ENCODE results near the gene CNMD.
A peak's percentile ranks its signal among the peaks of the same experiment; 100 is the strongest.
"Not testable (repeated sequence)": the region's sequence is repeated elsewhere in the genome, so short reads cannot be mapped to it uniquely, and the experiment has no call there.

Gene CNMD

DNA sequence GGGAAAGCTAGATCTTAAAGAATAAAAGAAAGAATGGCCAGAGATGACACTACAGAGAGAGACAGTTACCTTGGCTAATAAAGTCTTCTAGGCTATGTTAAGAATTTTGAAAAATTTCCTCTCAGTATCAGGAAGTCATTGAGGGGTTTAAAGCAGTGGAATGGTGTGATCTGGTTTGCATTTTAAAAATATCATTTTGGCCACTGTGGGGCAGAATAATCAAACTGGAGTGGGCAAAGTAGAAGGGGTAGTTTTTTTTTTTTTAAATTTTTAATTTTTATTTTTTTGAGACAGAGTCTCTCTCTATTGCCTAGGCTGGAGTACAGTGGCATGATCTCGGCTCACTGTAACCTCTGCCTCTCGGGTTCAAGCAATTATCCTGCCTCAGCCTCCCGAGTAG, 4.4 kb upstream of the CNMD start:
- no peak for DNase-seq

- no peak for DNase-seq
Observed at GRCh38 chr13:52743569-52743968, 3.9 kb upstream of the CNMD start.

DNA sequence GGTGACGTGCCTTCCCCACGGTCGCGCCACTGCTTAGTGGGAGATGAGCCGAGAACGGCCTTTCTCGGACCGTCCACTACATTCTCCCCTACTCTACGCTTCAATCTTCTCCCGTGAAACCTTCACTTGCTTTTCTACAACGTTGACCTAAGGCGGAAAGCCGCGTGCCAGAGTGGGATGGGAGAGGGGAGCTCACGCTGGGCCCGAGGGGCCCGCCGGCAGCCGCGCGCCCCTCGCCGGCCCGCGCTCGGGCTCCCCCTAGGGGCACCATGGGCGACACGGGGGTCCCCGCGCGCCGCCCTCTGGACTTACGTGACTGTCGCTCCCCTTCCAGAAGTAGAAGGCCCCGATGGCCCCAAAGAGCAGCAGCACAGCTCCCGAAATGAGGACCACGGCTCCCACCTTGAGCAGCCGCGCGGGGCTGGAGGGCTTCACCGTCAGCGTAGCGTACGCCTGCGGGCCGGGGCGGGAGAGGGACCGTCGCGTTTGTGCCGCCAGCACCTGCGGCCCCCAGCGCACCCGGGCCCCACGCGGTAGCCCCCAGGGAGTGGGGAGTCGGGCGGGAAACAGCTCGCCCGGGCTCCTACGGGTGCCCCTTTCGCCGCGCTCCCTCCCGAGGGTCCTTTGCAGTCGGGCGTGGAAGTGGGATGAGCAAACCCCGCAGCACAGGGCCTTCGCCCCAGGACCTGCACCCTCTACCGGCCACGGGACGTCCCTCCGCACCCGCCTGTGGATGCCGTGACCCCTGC, 727 bp downstream of the CNMD start:
- peak in 2 of 4 experiments; percentile 1 to 2 for DNase-seq

- no peak for DNase-seq
Observed at GRCh38 chr13:52737965-52738364, 1.7 kb downstream of the CNMD start.

- no peak for DNase-seq
Observed at GRCh38 chr13:52737451-52737850, 2.2 kb downstream of the CNMD start.

GRCh38 chr13:52736891-52737290, 2.7 kb downstream of the CNMD start:
- no peak for DNase-seq

DNA sequence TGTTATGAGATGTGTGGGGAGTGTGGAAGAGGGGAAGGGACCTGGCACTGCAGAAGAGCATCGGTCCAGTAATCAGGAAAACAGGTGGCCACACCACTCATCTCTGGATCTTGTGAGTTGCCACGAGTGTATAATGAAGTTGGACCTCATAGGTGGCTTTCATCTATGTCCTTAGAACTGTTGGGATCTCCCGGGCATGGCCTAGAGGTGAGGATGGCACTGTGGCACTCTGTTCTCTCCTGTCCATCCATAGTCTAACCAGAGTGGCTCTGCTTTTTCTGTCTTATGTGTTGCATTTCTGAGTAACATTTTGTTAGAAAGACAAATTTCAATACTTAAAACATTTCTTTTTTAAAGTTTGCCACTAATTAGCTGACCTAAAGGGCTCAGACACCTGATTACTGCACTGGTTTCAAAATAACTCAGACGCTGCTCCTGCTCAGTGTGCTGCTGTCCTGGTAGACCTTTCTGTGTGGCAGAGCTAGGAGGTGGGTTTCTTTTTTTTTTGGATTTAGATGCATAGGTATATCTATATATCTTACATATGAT, 5.5 kb downstream of the CNMD start:
- no peak for DNase-seq

DNA sequence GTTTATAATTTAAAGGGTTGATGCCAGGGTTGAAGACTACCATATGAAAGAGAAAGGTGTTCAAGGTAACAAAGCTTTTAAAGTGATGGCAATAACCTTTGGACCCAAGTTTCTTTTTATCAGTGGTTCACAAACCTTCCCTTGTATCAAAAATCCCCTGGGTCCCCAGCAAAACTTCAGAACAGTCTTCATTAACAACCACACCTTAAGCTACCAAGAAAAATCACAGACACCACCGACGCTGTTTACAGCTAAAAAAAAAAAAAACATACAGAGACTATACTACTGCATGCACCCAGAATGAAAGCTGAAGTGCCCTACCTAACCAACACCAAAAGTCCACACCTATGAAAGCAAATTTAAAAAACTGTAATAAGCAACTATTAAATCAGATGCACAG, 13.4 kb downstream of the CNMD start:
- DNase-seq, result no peak

GRCh38 chr13:52725302-52725701, 14.3 kb downstream of the CNMD start:
- no peak for DNase-seq

DNA sequence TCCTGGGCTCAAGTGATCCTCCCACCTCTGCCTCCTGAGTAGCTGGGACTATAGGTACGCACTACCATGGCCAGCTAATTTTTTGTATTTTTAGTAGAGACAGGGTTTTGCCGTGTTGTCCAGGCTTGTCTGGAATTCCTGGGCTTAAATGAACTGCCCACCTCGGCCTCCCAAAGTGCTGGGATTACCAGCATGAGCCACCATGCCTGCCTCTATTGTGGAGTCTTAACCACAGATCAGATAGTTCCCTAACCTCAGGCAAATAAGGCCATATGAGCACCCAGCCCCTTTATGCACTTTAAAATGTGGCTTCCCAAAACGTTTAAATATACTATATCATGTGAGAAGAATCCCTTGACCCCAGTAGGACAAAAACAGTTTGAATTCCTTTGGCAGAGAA, 16.4 kb downstream of the CNMD start:
- no peak for DNase-seq

DNA sequence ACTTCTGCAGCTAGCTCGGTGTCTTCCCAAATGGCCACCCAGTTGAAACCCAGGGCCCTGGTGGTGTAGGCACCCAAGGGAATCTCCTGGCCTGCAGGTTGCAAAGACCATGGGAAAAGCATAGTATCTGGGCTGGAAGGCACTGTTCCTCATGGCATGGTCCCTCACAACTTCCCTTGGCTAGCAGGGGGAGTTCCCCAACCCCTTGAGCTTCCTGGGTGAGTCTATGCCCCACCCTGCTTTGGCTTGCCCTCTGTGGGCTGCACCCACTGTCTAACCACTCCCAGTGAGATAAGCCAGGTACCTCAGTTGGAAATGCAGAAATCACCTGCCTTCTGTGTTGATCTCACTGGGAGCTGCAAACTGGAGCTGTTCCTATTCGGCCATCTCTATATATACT, 18.3 kb downstream of the CNMD start:
- DNase-seq, result not testable (repeated sequence)

- not testable (repeated sequence) for DNase-seq
Observed at GRCh38 chr13:52720904-52721303, 18.7 kb downstream of the CNMD start.

DNA sequence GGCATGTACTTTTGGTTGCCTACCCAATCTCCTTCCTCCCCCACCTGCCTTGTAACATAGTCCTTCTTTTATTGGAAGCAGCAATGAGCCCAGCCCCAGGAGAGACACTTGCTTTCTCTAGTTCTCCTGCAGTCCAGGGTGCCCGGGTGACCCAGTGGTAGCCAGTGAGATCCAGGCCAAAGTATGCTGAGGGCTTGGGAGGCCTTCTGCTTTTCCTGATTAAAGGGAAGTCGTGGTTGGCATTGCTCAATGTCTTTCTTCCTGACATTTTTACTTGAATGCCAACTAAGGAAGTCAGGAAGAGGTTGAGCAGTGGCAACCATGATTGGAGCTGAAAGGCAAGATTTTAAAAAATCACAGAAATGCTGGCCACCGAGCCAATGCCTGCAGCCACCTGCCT, 25.7 kb downstream of the CNMD start:
- DNase-seq, result no peak

- no peak for DNase-seq
Observed at GRCh38 chr13:52712385-52712784, 27.2 kb downstream of the CNMD start.

DNA sequence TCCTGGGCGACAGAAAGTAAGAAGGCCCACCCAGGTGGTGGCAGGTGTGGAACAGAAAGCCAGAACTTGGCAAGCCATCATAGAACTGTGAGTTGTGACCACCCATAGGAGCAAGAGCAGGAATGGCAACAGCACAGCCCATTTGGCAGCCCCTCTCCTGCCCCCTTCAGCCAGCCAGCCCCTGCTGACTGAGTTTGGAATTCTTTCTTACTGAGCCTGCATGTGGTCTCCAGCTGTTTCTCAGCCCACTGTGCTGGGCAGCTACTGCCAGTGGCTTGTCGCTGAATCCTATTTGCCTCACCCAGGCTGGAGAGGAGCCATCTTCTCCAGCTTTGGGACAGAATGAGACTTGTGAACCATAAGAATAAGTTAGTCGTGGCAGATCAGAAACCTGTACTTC, 28.3 kb downstream of the CNMD start:
- no peak for DNase-seq

DNA sequence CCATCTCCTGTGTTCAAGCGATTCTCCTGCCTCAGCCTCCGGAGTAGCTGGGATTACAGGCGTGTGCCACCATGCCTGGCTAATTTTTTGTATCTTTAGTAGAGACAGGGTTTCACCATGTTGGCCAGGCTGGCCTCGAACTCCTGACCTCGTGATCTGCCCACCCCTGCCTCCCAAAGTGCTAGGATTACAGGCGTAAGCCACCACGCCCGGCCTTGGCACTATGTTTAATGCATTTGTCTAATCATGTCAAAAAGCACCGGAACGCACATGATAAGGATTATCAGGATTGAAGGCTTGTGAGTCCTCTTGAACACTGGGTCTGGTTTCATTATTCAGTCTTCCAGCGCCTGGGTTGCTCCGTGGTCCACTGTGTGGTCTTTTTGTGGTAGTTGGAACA, 31.4 kb downstream of the CNMD start:
- DNase-seq, result not testable (repeated sequence)

GRCh38 chr13:52707375-52707774, 32.2 kb downstream of the CNMD start:
- no peak for DNase-seq

DNA sequence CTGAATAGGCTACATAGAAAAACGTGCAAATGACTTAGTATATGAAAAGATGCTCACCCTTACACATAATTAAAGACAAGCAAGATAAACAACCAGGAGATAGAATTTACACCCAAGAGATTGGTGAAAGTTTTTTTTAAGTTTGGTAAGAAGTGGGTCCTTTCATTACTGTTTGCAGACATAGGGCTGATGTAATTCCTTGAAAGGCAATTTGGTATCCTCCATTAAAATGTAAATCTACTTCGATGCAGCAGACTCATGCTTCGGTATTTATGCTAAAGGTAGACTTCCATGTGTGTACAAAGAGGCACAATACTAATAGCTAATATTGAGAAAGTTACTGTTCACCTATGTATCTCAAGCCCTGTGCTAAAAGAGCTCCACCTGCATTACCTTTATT, 33.5 kb downstream of the CNMD start:
- no peak for DNase-seq

- DNase-seq, result no peak
Observed at GRCh38 chr13:52703482-52703881, 36.1 kb downstream of the CNMD start.

GRCh38 chr13:52701728-52702465, 37.7 kb downstream of the CNMD start:
- DNase-seq, result no peak

DNA sequence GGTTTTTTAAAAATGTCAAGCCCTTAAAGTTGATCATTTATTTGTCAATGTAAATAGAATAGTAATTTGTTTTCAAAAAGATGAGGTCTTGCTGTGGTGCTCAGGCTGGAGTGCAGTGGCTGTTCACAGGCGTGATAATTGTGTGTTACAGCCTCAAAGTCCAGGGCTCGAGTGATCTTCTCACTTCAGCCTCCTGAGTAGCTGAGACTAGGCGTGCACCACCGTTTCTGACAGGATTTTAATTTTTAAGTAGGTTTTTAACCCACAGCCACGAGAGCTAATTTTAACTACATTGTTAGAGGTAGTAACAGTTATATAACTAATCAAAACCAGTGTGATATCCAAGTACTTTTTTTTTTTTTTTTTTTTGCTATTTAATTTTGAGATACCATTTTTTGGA, 43.1 kb downstream of the CNMD start:
- no peak for DNase-seq

DNA sequence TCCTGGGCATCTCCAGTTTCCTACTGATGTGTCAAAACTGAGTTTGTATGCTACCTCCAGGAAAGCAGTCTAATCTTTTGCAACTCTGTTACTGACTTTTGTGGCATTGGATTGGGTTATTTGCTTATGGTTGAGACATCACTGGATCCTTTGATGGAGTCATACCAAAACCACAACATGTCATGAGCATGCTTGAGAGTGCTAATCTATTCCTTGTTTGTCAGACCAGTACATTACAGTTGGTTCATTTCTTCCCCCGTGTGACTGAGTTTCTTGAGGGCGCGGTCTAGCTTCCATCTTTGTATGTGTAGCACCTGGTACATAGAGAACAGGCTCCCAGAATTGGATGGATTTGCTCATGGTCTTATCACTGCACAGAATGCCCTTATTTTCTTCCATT, 43.8 kb downstream of the CNMD start:
- no peak for DNase-seq

DNA sequence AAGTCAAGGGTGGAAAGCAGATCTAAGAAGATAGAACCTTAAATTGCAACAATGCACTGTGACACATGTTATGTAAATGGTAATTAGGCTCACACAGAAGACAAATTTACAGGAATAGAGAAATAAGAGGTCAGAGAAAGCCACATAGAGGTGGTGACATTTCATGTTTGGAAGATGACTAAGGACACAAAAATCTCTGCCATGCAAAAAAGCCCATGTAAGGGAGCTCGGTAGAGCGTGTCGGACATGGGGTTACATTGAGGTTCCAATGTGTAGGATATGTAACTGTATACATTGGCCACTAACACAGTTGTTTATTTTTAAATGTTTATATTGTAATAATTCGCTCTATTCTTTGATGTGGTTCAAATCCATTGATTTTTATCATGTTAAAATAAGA, 53.2 kb downstream of the CNMD start:
- DNase-seq, result no peak

DNA sequence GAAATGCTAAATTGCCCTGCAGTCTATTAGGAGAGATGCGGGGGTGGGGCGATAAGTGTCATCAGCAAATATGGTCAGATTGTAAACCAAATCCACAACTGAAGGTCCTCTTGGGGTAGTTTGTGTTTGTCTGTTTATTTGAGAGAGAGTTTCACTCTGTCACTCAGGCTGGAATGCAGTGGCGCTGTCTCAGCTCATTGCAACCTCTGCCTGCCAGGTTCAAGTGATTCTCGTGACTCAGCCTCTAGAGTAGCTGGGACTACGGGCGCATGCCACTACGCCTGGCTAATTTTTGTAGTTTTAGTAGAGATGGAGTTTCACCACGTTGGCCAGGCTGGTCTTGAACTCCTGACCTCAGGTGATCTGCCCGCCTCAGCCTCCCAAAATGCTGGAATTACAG, 53.8 kb downstream of the CNMD start:
- not testable (repeated sequence) for DNase-seq
